GM06990 (cell line): Measurements from ENCODE around the gene HPCA.

Experiments used
- DNase-seq: peaks from one replicate; pipeline ENCODE4 v3.0.0-alpha.2; 2011; ENCODE audit not compliant: insufficient read length; ENCODE audit errors: extremely low read depth
- H3K27me3 ChIP-seq: replicated peaks from 2 replicates; pipeline ENCODE4 v1.6.0; 2011; ENCODE audit warnings: low read length; ENCODE audit not compliant: control insufficient read depth, insufficient read depth
- H3K36me3 ChIP-seq: 2 replicates; pipeline ENCODE4 v1.5.1; 2011; ENCODE audit warnings: low read length; ENCODE audit not compliant: control insufficient read depth, insufficient read depth
- H3K4me3 ChIP-seq: replicated peaks from 2 replicates; pipeline ENCODE4 v1.5.1; 2011; ENCODE audit warnings: low read depth, mild to moderate bottlenecking, control low read depth, low read length
- TF ChIP-seq, protein P1 (sequence below): IDR thresholded peaks from 2 replicates; pipeline ENCODE4 v1.5.1; 2011; ENCODE audit warnings: low read length, control low read depth, mild to moderate bottlenecking, inconsistent platforms; ENCODE audit not compliant: insufficient read depth, poor library complexity, severe bottlenecking

HPCA gene

GRCh38 chr1:32896451-32896850 lies 10.2 kb downstream of the HPCA start:
- no peak for DNase-seq
- Histone ChIP-seq H3K27me3 (peaks cover 7% of the 10 kb centered on the region), H3K4me3 (no peak overlapping the region), H3K36me3 (no peaks in the 10 kb centered on the region)
- TF ChIP-seq, protein P1, sequence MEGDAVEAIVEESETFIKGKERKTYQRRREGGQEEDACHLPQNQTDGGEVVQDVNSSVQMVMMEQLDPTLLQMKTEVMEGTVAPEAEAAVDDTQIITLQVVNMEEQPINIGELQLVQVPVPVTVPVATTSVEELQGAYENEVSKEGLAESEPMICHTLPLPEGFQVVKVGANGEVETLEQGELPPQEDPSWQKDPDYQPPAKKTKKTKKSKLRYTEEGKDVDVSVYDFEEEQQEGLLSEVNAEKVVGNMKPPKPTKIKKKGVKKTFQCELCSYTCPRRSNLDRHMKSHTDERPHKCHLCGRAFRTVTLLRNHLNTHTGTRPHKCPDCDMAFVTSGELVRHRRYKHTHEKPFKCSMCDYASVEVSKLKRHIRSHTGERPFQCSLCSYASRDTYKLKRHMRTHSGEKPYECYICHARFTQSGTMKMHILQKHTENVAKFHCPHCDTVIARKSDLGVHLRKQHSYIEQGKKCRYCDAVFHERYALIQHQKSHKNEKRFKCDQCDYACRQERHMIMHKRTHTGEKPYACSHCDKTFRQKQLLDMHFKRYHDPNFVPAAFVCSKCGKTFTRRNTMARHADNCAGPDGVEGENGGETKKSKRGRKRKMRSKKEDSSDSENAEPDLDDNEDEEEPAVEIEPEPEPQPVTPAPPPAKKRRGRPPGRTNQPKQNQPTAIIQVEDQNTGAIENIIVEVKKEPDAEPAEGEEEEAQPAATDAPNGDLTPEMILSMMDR, result no peak

GRCh38 chr1:32897082-32898049 lies 11.1 kb downstream of the HPCA start:
- no peak for DNase-seq
- Histone ChIP-seq H3K4me3 (no peak overlapping the region), H3K36me3 (no peaks in the 10 kb centered on the region), H3K27me3 (peaks cover 8% of the 10 kb centered on the region)
- TF ChIP-seq, protein P1, result no peak

DNA sequence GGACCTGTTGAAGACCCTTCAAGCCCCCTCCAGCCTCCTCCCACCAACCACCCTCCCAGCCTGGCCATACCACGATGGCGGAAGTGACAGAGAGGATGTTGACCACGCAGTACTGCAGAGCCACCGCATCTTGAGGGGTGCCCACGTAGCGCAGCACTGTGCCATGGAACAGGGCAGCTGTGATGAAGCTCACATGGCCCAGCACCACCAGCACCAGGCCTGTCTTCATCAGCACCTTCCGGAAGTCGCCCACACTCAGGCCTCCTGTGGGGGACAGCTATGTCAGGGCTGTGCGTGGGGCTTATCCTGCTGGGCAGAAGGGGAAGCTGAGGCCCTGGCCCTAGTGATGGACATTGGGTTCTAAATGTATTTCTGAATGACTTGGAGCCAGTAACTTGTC lies 11.8 kb downstream of the HPCA start:
- no peak for DNase-seq
- no peaks in the 10 kb centered on the region for H3K36me3 ChIP-seq
- peaks cover 6% of the 10 kb centered on the region for H3K27me3 ChIP-seq
- TF ChIP-seq, protein P1, result no peak
- no peak overlapping the region for H3K4me3 ChIP-seq

- TF ChIP-seq, protein P1, result no peak
Measured at GRCh38 chr1:32898958-32899357, 12.7 kb downstream of the HPCA start.

GRCh38 chr1:32899586-32900296 lies 13.4 kb downstream of the HPCA start:
- peaks cover 6% of the 10 kb centered on the region for H3K27me3 ChIP-seq
- TF ChIP-seq, protein P1, result no peak
- no peaks in the 10 kb centered on the region for H3K36me3 ChIP-seq
- no peak overlapping the region for H3K4me3 ChIP-seq
- no peak for DNase-seq

More at GRCh38 chr1:32898958-32899357, 12.7 kb downstream of the HPCA start:
- H3K27me3 ChIP-seq, result peaks cover 6% of the 10 kb centered on the region
- no peak overlapping the region for H3K4me3 ChIP-seq
- no peak for DNase-seq
- H3K36me3 ChIP-seq, result no peaks in the 10 kb centered on the region
